ENCODE results near the gene ASXL1. TPM values are rescaled to one million over a fixed set of nuclear protein-coding genes. Genes with fewer than 3 reads are reported as not detected.

ASXL1 gene
- total RNA-seq, 1 experiment from 2014 or later, result 52.2 TPM

GRCh38 chr20:32436142-32436861 lies 78.2 kb downstream of the ASXL1 start:
- no peak for DNase-seq (ENCODE audit: low read depth, low spot score)
- no peak overlapping the region for H3K4me3 ChIP-seq (replicated peaks in 1 of 2; ENCODE audit: low read depth in 1 of 2, low read length in 2 of 2)
- POLR2A ChIA-PET, result no interaction called here

More at GRCh38 chr20:32436142-32436861, 78.2 kb downstream of the ASXL1 start:
- Histone ChIP-seq H3K36me3 (ENCODE audit: control insufficient read depth in 1 of 2, insufficient read depth in 2 of 2, low read length in 2 of 2) (peaks cover 31 to 51% of the 10 kb centered on the region in 2 experiments), H3K27me3 (ENCODE audit: insufficient read depth, low read length) (no peaks in the 10 kb centered on the region), H3K79me2 (ENCODE audit: insufficient read depth, low read length) (no peaks in the 10 kb centered on the region; the same call in 1 of the 2 replicates), H3K4me1 (ENCODE audit: control insufficient read depth in 1 of 2, insufficient read depth in 2 of 2, low read length in 2 of 2) (no peaks in the 10 kb centered on the region), H3K4me2 (ENCODE audit: low read length) (no peak overlapping the region), H3K27ac (ENCODE audit: low read depth, low read length) (no peak overlapping the region), H2AFZ (ENCODE audit: low read depth, low read length, poor library complexity, severe bottlenecking) (no peak overlapping the region), H3K9ac (ENCODE audit: low read length) (no peak overlapping the region), H3K9me2 (ENCODE audit: insufficient read depth) (no peaks in the 10 kb centered on the region), H4K20me1 (ENCODE audit: insufficient read depth) (no peaks in the 10 kb centered on the region), H3K9me3 (ENCODE audit: control insufficient read depth in 1 of 2, insufficient read depth in 1 of 2, low read depth in 1 of 2, low read length in 2 of 2) (no peaks in the 10 kb centered on the region)
- ChIA-PET RAD21 (ENCODE audit: low non-redundant PET in 1 of 2, low total read pairs in 2 of 2, uncharacterized antibody in 2 of 2, unreplicated experiment in 2 of 2) (no interaction called here), CTCF (no interaction called here)
- TF ChIP-seq POLR2A (IDR thresholded peaks at IDR 0.05; ENCODE audit: borderline replicate concordance, extremely low read depth, insufficient read depth, insufficient read length) (no peak), FOSL1 (IDR thresholded peaks at IDR 0.05; ENCODE audit: low read depth) (no peak), CEBPB (IDR thresholded peaks at IDR 0.05; ENCODE audit: low read depth) (no peak), SP1 (IDR thresholded peaks at IDR 0.05; ENCODE audit: low read depth) (no peak), YY1 (IDR thresholded peaks at IDR 0.05; ENCODE audit: extremely low read depth, insufficient replicate concordance, low read depth, low read length) (no peak), RAD21 (IDR thresholded peaks at IDR 0.05; ENCODE audit: low read depth) (no peak), SRF (IDR thresholded peaks at IDR 0.05; ENCODE audit: low read depth) (no peak), POLR2AphosphoS5 (IDR thresholded peaks at IDR 0.05; ENCODE audit: low read depth, low read length) (no peak), ZFX (IDR thresholded peaks at IDR 0.05) (no peak), ELF1 (IDR thresholded peaks at IDR 0.05; ENCODE audit: borderline replicate concordance, low read depth) (no peak), ZBTB33 (IDR thresholded peaks at IDR 0.05; ENCODE audit: extremely low read depth, insufficient replicate concordance, low read length) (no peak), EGR1 (IDR thresholded peaks at IDR 0.05; ENCODE audit: low read depth) (no peak), EZH2 (IDR thresholded peaks at IDR 0.05) (no peak), EZH2phosphoT487 (IDR thresholded peaks at IDR 0.05; ENCODE audit: borderline replicate concordance) (no peak)
- TF ChIP-seq, protein P1, sequence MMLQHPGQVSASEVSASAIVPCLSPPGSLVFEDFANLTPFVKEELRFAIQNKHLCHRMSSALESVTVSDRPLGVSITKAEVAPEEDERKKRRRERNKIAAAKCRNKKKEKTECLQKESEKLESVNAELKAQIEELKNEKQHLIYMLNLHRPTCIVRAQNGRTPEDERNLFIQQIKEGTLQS (IDR thresholded peaks at IDR 0.05), result no peak
- intact Hi-C loops (cut with micrococcal nuclease), result no loop called here
- no TSS peak for BruUV-seq (replicated peaks)
- ATAC-seq, result no peak
